Activated CD8-positive, alpha-beta T cell treated with anti-CD3 and anti-CD28 coated beads, Interleukin-2, amount 10 ng/mL, durations not matched to agents 7 days and 5 days (primary cell): ENCODE measurements around the gene HECTD2. TPM values are rescaled to one million over a fixed set of nuclear protein-coding genes. Genes with fewer than 3 reads are reported as not detected.
"Not testable (repeated sequence)": the region's sequence is repeated elsewhere in the genome, so short reads cannot be mapped to it uniquely, and the experiment has no call there.

Source experiments
- ATAC-seq: fragments of 150-1000 bp; cut with Tn5 transposase; one replicate; pipeline ENCODE4 v1.10.0; 2021; ENCODE audit warnings: moderate library complexity
- CTCF ChIA-PET: fragments of 350-600 bp; sonication (Branson Sonifier 250); formaldehyde crosslinking; loops from one replicate; lab custom pipeline; 2021; ENCODE audit warnings: antibody characterized with exemption; lab: Charles Lee
- POLR2A ChIA-PET: fragments of 350-600 bp; sonication (Branson Sonifier 250); formaldehyde crosslinking; loops from one replicate; lab custom pipeline; 2021; ENCODE audit warnings: antibody characterized with exemption; lab: Charles Lee
- DNase-seq: peaks from one replicate; pipeline ENCODE4 v3.0.0-alpha.2; 2020
- H3K27ac Mint-ChIP-seq: one replicate; pipeline ENCODE4 v1.8.0; 2021; ENCODE audit warnings: mild to moderate bottlenecking, mixed read lengths
- H3K27me3 Mint-ChIP-seq: one replicate; pipeline ENCODE4 v1.8.0; 2021; ENCODE audit warnings: low read depth, mixed read lengths
- H3K36me3 Mint-ChIP-seq: one replicate; pipeline ENCODE4 v1.8.0; 2021; ENCODE audit warnings: low read depth, mixed read lengths
- H3K4me1 Mint-ChIP-seq: one replicate; pipeline ENCODE4 v1.8.0; 2021; ENCODE audit warnings: low read depth, mixed read lengths
- H3K4me3 Mint-ChIP-seq: one replicate; pipeline ENCODE4 v1.8.0; 2021; ENCODE audit warnings: mild to moderate bottlenecking, mixed read lengths
- H3K9me3 Mint-ChIP-seq: one replicate; pipeline ENCODE4 v1.8.0; 2022; ENCODE audit warnings: mixed read lengths; ENCODE audit not compliant: insufficient read depth
- total RNA-seq, 2 experiments: library from RNA; stranded (reverse); gene quantifications; one replicate each; pipeline ENCODE4 v1.2.3, GENCODE V29; 2021

The HECTD2 gene
- total RNA-seq, 2 experiments from 2014 or later = 1.4 to 2.0 TPM

- CTCF ChIA-PET = no interaction called here
- Mint-ChIP-seq H3K27ac (no peak overlapping the region), H3K4me1 (no peaks in the 10 kb centered on the region), H3K36me3 (no peaks in the 10 kb centered on the region), H3K4me3 (no peak overlapping the region), H3K27me3 (no peaks in the 10 kb centered on the region), H3K9me3 (no peaks in the 10 kb centered on the region)
- ATAC-seq = no peak
- no peak for DNase-seq
- POLR2A ChIA-PET = no interaction called here
These were observed 139.1 kb downstream of the HECTD2 start for GRCh38 chr10:91549262-91549661.

- H3K4me3 Mint-ChIP-seq = no peak overlapping the region
- no peaks in the 10 kb centered on the region for H3K36me3 Mint-ChIP-seq
- H3K4me1 Mint-ChIP-seq = no peaks in the 10 kb centered on the region
- CTCF ChIA-PET = no interaction called here
- POLR2A ChIA-PET = no interaction called here
- H3K27me3 Mint-ChIP-seq = no peaks in the 10 kb centered on the region
- DNase-seq (no peak), ATAC-seq (no peak)
- no peak overlapping the region for H3K27ac Mint-ChIP-seq
- H3K9me3 Mint-ChIP-seq = no peaks in the 10 kb centered on the region
These were observed 139.9 kb downstream of the HECTD2 start for GRCh38 chr10:91550021-91550420.

- Mint-ChIP-seq H3K27ac (no peak overlapping the region), H3K27me3 (no peaks in the 10 kb centered on the region), H3K9me3 (no peaks in the 10 kb centered on the region), H3K4me1 (no peaks in the 10 kb centered on the region), H3K4me3 (no peak overlapping the region), H3K36me3 (no peaks in the 10 kb centered on the region)
- ChIA-PET POLR2A (no interaction called here), CTCF (no interaction called here)
- no peak for DNase-seq
- ATAC-seq = no peak
These were observed 141.7 kb downstream of the HECTD2 start for GRCh38 chr10:91551856-91552255.

GRCh38 chr10:91552274-91553095 is 142.3 kb downstream of the HECTD2 start:
- no peak for DNase-seq
- no peak overlapping the region for H3K4me3 Mint-ChIP-seq
- CTCF ChIA-PET = no interaction called here
- H3K36me3 Mint-ChIP-seq = no peaks in the 10 kb centered on the region
- H3K9me3 Mint-ChIP-seq = no peaks in the 10 kb centered on the region
- POLR2A ChIA-PET = interaction anchor here (0.6 kb wide), 1 partner anchor 422 kb away, joined by 3 read pairs; no protein-coding TSS in a partner anchor
- H3K4me1 Mint-ChIP-seq = no peaks in the 10 kb centered on the region
- no peaks in the 10 kb centered on the region for H3K27me3 Mint-ChIP-seq
- no peak overlapping the region for H3K27ac Mint-ChIP-seq
- no peak for ATAC-seq

GRCh38 chr10:91555455-91555854 is 145.3 kb downstream of the HECTD2 start:
- ATAC-seq = no peak
- H3K36me3 Mint-ChIP-seq = no peaks in the 10 kb centered on the region
- peaks cover 6% of the 10 kb centered on the region for H3K27me3 Mint-ChIP-seq
- ChIA-PET CTCF (no interaction called here), POLR2A (no interaction called here)
- H3K9me3 Mint-ChIP-seq = no peaks in the 10 kb centered on the region
- H3K4me1 Mint-ChIP-seq = no peaks in the 10 kb centered on the region
- no peak overlapping the region for H3K27ac Mint-ChIP-seq
- H3K4me3 Mint-ChIP-seq = no peak overlapping the region
- no peak for DNase-seq

GRCh38 chr10:91556691-91557566 is 146.8 kb downstream of the HECTD2 start:
- H3K27ac Mint-ChIP-seq = no peak overlapping the region
- H3K9me3 Mint-ChIP-seq = no peaks in the 10 kb centered on the region
- no peak for ATAC-seq
- no peaks in the 10 kb centered on the region for H3K4me1 Mint-ChIP-seq
- CTCF ChIA-PET = no interaction called here
- peaks cover 8% of the 10 kb centered on the region for H3K27me3 Mint-ChIP-seq
- no peak for DNase-seq
- no peak overlapping the region for H3K4me3 Mint-ChIP-seq
- POLR2A ChIA-PET = no interaction called here
- no peaks in the 10 kb centered on the region for H3K36me3 Mint-ChIP-seq

GRCh38 chr10:91557651-91558111 is 147.5 kb downstream of the HECTD2 start:
- Mint-ChIP-seq H3K4me3 (no peak overlapping the region), H3K36me3 (no peaks in the 10 kb centered on the region), H3K9me3 (no peaks in the 10 kb centered on the region), H3K27ac (no peak overlapping the region), H3K27me3 (peaks cover 8% of the 10 kb centered on the region), H3K4me1 (no peaks in the 10 kb centered on the region)
- DNase-seq = no peak
- ChIA-PET CTCF (no interaction called here), POLR2A (no interaction called here)
- no peak for ATAC-seq

- CTCF ChIA-PET = interaction anchor here (0.6 kb wide), 2 partner anchors 55 to 354 kb away, joined by 3 read pairs; no protein-coding TSS in a partner anchor
- no peaks in the 10 kb centered on the region for H3K4me1 Mint-ChIP-seq
- H3K27me3 Mint-ChIP-seq = peaks cover 8% of the 10 kb centered on the region
- DNase-seq (no peak), ATAC-seq (no peak)
- H3K4me3 Mint-ChIP-seq = no peak overlapping the region
- no peaks in the 10 kb centered on the region for H3K9me3 Mint-ChIP-seq
- H3K36me3 Mint-ChIP-seq = no peaks in the 10 kb centered on the region
- H3K27ac Mint-ChIP-seq = no peak overlapping the region
- POLR2A ChIA-PET = interaction anchor here (0.7 kb wide), 1 partner anchor 707 kb away, joined by 3 read pairs; no protein-coding TSS in a partner anchor
These were observed 148.3 kb downstream of the HECTD2 start for GRCh38 chr10:91558473-91558872.

GRCh38 chr10:91559169-91559568 is 149.0 kb downstream of the HECTD2 start:
- Mint-ChIP-seq H3K4me1 (no peaks in the 10 kb centered on the region), H3K27ac (no peak overlapping the region), H3K4me3 (no peak overlapping the region), H3K36me3 (no peaks in the 10 kb centered on the region), H3K9me3 (no peaks in the 10 kb centered on the region), H3K27me3 (peaks cover 8% of the 10 kb centered on the region)
- ChIA-PET POLR2A (interaction anchor here (0.7 kb wide), 1 partner anchor 708 kb away, joined by 3 read pairs; no protein-coding TSS in a partner anchor), CTCF (no interaction called here)
- DNase-seq = no peak
- ATAC-seq = no peak

GRCh38 chr10:91559750-91560149 is 149.6 kb downstream of the HECTD2 start:
- Mint-ChIP-seq H3K27ac (no peak overlapping the region), H3K27me3 (peaks cover 8% of the 10 kb centered on the region), H3K9me3 (no peaks in the 10 kb centered on the region), H3K4me1 (no peaks in the 10 kb centered on the region), H3K4me3 (no peak overlapping the region), H3K36me3 (no peaks in the 10 kb centered on the region)
- DNase-seq = no peak
- no peak for ATAC-seq
- ChIA-PET POLR2A (no interaction called here), CTCF (no interaction called here)

- H3K36me3 Mint-ChIP-seq, H3K27ac Mint-ChIP-seq, H3K9me3 Mint-ChIP-seq: not testable (repeated sequence)
These were observed 150.7 kb downstream of the HECTD2 start for GRCh38 chr10:91560827-91561226.

More at GRCh38 chr10:91560827-91561226, 150.7 kb downstream of the HECTD2 start:
- ATAC-seq, H3K27me3 Mint-ChIP-seq, H3K4me3 Mint-ChIP-seq, H3K4me1 Mint-ChIP-seq, POLR2A ChIA-PET, DNase-seq, CTCF ChIA-PET: not testable (repeated sequence)
